ENCODE measurements around the gene DDX42. TPM values are rescaled to one million over a fixed set of nuclear protein-coding genes. Genes with fewer than 3 reads are reported as not detected.

Gene DDX42
- total RNA-seq, 1 donor = 76.3 TPM

GRCh38 chr17:63752707-63753106, 21.3 kb upstream of the DDX42 start:
- H3K4me3 ChIP-seq (ENCODE audit: low read depth, low read length) = no peak overlapping the region
- no peak for DNase-seq (ENCODE audit: low read depth)
- no peak for TF ChIP-seq CTCF (IDR thresholded peaks at IDR 0.05; ENCODE audit: insufficient read depth, low read length)

GRCh38 chr17:63753215-63753614, 20.8 kb upstream of the DDX42 start:
- no peak for TF ChIP-seq CTCF (IDR thresholded peaks at IDR 0.05; ENCODE audit: insufficient read depth, low read length)

GRCh38 chr17:63754046-63754445, 19.9 kb upstream of the DDX42 start:
- no peak for TF ChIP-seq CTCF (IDR thresholded peaks at IDR 0.05; ENCODE audit: insufficient read depth, low read length)
- H3K4me3 ChIP-seq (ENCODE audit: low read depth, low read length) = no peak overlapping the region
- no peak for DNase-seq (ENCODE audit: low read depth)

More at GRCh38 chr17:63753215-63753614, 20.8 kb upstream of the DDX42 start:
- DNase-seq (ENCODE audit: low read depth) = no peak
- no peak overlapping the region for H3K4me3 ChIP-seq (ENCODE audit: low read depth, low read length)

- TF ChIP-seq CTCF (IDR thresholded peaks at IDR 0.05; ENCODE audit: insufficient read depth, low read length) = no peak
- no peak for DNase-seq (ENCODE audit: low read depth)
- H3K4me3 ChIP-seq (ENCODE audit: low read depth, low read length) = no peak overlapping the region
Measured at GRCh38 chr17:63758428-63758827, 15.5 kb upstream of the DDX42 start.

- TF ChIP-seq CTCF (IDR thresholded peaks at IDR 0.05; ENCODE audit: insufficient read depth, low read length) = no peak
- H3K4me3 ChIP-seq (ENCODE audit: low read depth, low read length) = no peak overlapping the region
- DNase-seq (ENCODE audit: low read depth) = no peak
Measured at GRCh38 chr17:63760771-63761539, 13.0 kb upstream of the DDX42 start.

- no peak for DNase-seq (ENCODE audit: low read depth)
- TF ChIP-seq CTCF (IDR thresholded peaks at IDR 0.05; ENCODE audit: insufficient read depth, low read length) = no peak
- H3K4me3 ChIP-seq (ENCODE audit: low read depth, low read length) = no peak overlapping the region
Measured at GRCh38 chr17:63762161-63763078, 11.6 kb upstream of the DDX42 start.

Measured in fibroblast of the aortic adventitia (primary cell).